ENCODE results near the gene ABL2.

Gene ABL2

GRCh38 chr1:179103999-179104398 lies 125.5 kb downstream of the ABL2 start:
- no peak for TF ChIP-seq YY1 (IDR thresholded peaks at IDR 0.05; ENCODE audit: low read depth)
- no peak for TF ChIP-seq ZBTB7A (IDR thresholded peaks at IDR 0.05; ENCODE audit: low read depth)
- no peak for TF ChIP-seq TAF1 (IDR thresholded peaks at IDR 0.05; ENCODE audit: low read depth)
- no peak for TF ChIP-seq NFIC (IDR thresholded peaks at IDR 0.05)
- no peak for TF ChIP-seq EGR1 (IDR thresholded peaks at IDR 0.05)
- no peak for TF ChIP-seq RAD21 (IDR thresholded peaks at IDR 0.05; ENCODE audit: low read depth)
- no peak for TF ChIP-seq REST (IDR thresholded peaks at IDR 0.05; ENCODE audit: low read depth)
- no peak for TF ChIP-seq FOXM1 (IDR thresholded peaks at IDR 0.05; ENCODE audit: borderline replicate concordance, low read depth)
- no peak for TF ChIP-seq TEAD4 (IDR thresholded peaks at IDR 0.05)

- no peak for TF ChIP-seq TEAD4 (IDR thresholded peaks at IDR 0.05)
- TF ChIP-seq ZBTB7A (IDR thresholded peaks at IDR 0.05; ENCODE audit: low read depth), result no peak
- no peak for TF ChIP-seq NFIC (IDR thresholded peaks at IDR 0.05)
- no peak for TF ChIP-seq FOXM1 (IDR thresholded peaks at IDR 0.05; ENCODE audit: borderline replicate concordance, low read depth)
- no peak for TF ChIP-seq EGR1 (IDR thresholded peaks at IDR 0.05)
- no peak for TF ChIP-seq EP300 (IDR thresholded peaks at IDR 0.05; ENCODE audit: borderline replicate concordance)
- TF ChIP-seq RAD21 (IDR thresholded peaks at IDR 0.05; ENCODE audit: low read depth), result no peak
- TF ChIP-seq CREB1 (IDR thresholded peaks at IDR 0.05; ENCODE audit: low read depth), result no peak
- TF ChIP-seq YY1 (IDR thresholded peaks at IDR 0.05; ENCODE audit: low read depth), result no peak
- no peak for TF ChIP-seq TAF1 (IDR thresholded peaks at IDR 0.05; ENCODE audit: low read depth)
- no peak for TF ChIP-seq MAX (IDR thresholded peaks at IDR 0.05)
- no peak for TF ChIP-seq TCF12 (IDR thresholded peaks at IDR 0.05; ENCODE audit: low read depth)
- no peak for TF ChIP-seq REST (IDR thresholded peaks at IDR 0.05; ENCODE audit: low read depth)
- TF ChIP-seq CEBPB (IDR thresholded peaks at IDR 0.05), result no peak
- no peak for TF ChIP-seq USF1 (IDR thresholded peaks at IDR 0.05)
Observed at GRCh38 chr1:179101566-179101965, 127.9 kb downstream of the ABL2 start.

GRCh38 chr1:179099891-179100290 lies 129.6 kb downstream of the ABL2 start:
- no peak for TF ChIP-seq USF1 (IDR thresholded peaks at IDR 0.05)
- TF ChIP-seq CEBPB (IDR thresholded peaks at IDR 0.05), result no peak
- no peak for TF ChIP-seq ZBTB7A (IDR thresholded peaks at IDR 0.05; ENCODE audit: low read depth)
- TF ChIP-seq EGR1 (IDR thresholded peaks at IDR 0.05), result no peak
- no peak for TF ChIP-seq TAF1 (IDR thresholded peaks at IDR 0.05; ENCODE audit: low read depth)
- TF ChIP-seq FOXM1 (IDR thresholded peaks at IDR 0.05; ENCODE audit: borderline replicate concordance, low read depth), result no peak

GRCh38 chr1:179095924-179096323 lies 133.6 kb downstream of the ABL2 start:
- TF ChIP-seq EP300 (IDR thresholded peaks at IDR 0.05; ENCODE audit: borderline replicate concordance) (no peak), NFIC (IDR thresholded peaks at IDR 0.05) (no peak), FOXM1 (IDR thresholded peaks at IDR 0.05; ENCODE audit: borderline replicate concordance, low read depth) (no peak), TEAD4 (IDR thresholded peaks at IDR 0.05) (no peak), YY1 (IDR thresholded peaks at IDR 0.05; ENCODE audit: low read depth) (no peak), CREB1 (IDR thresholded peaks at IDR 0.05; ENCODE audit: low read depth) (no peak), ZBTB7A (IDR thresholded peaks at IDR 0.05; ENCODE audit: low read depth) (no peak), RAD21 (IDR thresholded peaks at IDR 0.05; ENCODE audit: low read depth) (no peak), TAF1 (IDR thresholded peaks at IDR 0.05; ENCODE audit: low read depth) (no peak), USF1 (IDR thresholded peaks at IDR 0.05) (no peak), REST (IDR thresholded peaks at IDR 0.05; ENCODE audit: low read depth) (no peak), MAX (IDR thresholded peaks at IDR 0.05) (no peak), CEBPB (IDR thresholded peaks at IDR 0.05) (no peak), EGR1 (IDR thresholded peaks at IDR 0.05) (no peak)
